Effector CD8-positive, alpha-beta T cell (primary cell): ENCODE results near the gene DNAJC1.
"Not testable (repeated sequence)": the region's sequence is repeated elsewhere in the genome, so short reads cannot be mapped to it uniquely, and the experiment has no call there.

Experiments used
- DNase-seq: peaks from one replicate; lab custom pipeline; 2025; lab: John Stamatoyannopoulos, UW
- total RNA-seq, 4 experiments: gene quantifications; one replicate each; lab custom pipeline; 2026; lab: John Stamatoyannopoulos, UW

The DNAJC1 gene
- 39.9 to 62.2 (median 51.5) reads per million in 4 experiments for total RNA-seq

GRCh38 chr10:22003177-22003963 is at the start of gene DNAJC1:
TSS of gene DNAJC1 (minus strand) at chr10:22003730. CDS start at chr10:22003434, 296 bp downstream.
- peak; percentile 98 for DNase-seq

- DNase-seq = no peak
Measured at GRCh38 chr10:22053048-22053447, 49.5 kb upstream of the DNAJC1 start.

GRCh38 chr10:22049635-22050034 is 46.1 kb upstream of the DNAJC1 start:
- DNase-seq = no peak

GRCh38 chr10:22047812-22048211 is 44.3 kb upstream of the DNAJC1 start:
- no peak for DNase-seq

- DNase-seq = no peak
Measured at GRCh38 chr10:22043327-22043633, 39.8 kb upstream of the DNAJC1 start.

GRCh38 chr10:22042557-22043326 is 39.2 kb upstream of the DNAJC1 start:
- no peak for DNase-seq

GRCh38 chr10:22034333-22034732 is 30.8 kb upstream of the DNAJC1 start:
- DNase-seq = no peak

GRCh38 chr10:22032268-22032667 is 28.7 kb upstream of the DNAJC1 start:
- DNase-seq = not testable (repeated sequence)

- no peak for DNase-seq
Measured at GRCh38 chr10:22030421-22030820, 26.9 kb upstream of the DNAJC1 start.

- DNase-seq = no peak
Measured at GRCh38 chr10:22029445-22030236, 26.1 kb upstream of the DNAJC1 start.

- DNase-seq = no peak
Measured at GRCh38 chr10:22027364-22028238, 24.1 kb upstream of the DNAJC1 start.

- DNase-seq = no peak
Measured at GRCh38 chr10:22026287-22026686, 22.8 kb upstream of the DNAJC1 start.

GRCh38 chr10:22023508-22023907 is 20.0 kb upstream of the DNAJC1 start:
- DNase-seq = no peak

- peak; percentile 21 for DNase-seq
Measured at GRCh38 chr10:22022257-22023032, 18.9 kb upstream of the DNAJC1 start.

GRCh38 chr10:22021144-22021543 is 17.6 kb upstream of the DNAJC1 start:
- DNase-seq = not testable (repeated sequence)

- no peak for DNase-seq
Measured at GRCh38 chr10:22017283-22018020, 13.9 kb upstream of the DNAJC1 start.

GRCh38 chr10:22016046-22016705 is 12.6 kb upstream of the DNAJC1 start:
- no peak for DNase-seq

- no peak for DNase-seq
Measured at GRCh38 chr10:22010973-22011408, 7.5 kb upstream of the DNAJC1 start.

- DNase-seq = no peak
Measured at GRCh38 chr10:22010539-22010938, 7.0 kb upstream of the DNAJC1 start.
